Heart left ventricle (tissue), 16 donors: Measurements from ENCODE around the gene LRRC53. TPM values are rescaled to one million over a fixed set of nuclear protein-coding genes. Genes with fewer than 3 reads are reported as not detected.

Experiments
- ATAC-seq, 4 donors: fragments of 200-7000 bp; cut with Tn5 transposase; one replicate each; pipeline ENCODE4 v1.9.1; 2020 to 2022; ENCODE audit warnings: moderate library complexity in 4 of 4, mild to moderate bottlenecking in 3 of 4, moderate number of reproducible peaks in 1 of 4
- DNase-seq, 5 donors: peaks; one replicate each; pipeline ENCODE4 v3.0.0-alpha.2; 2020
- H3K27ac ChIP-seq, 12 donors: fragments of 200-600 bp; sonication (generic) in 4 of 12; one replicate each; pipeline versions ENCODE4 v1.5.0 to v1.8.0; 2016 to 2022; ENCODE audit warnings: mild to moderate bottlenecking in 2 of 12
- H3K27me3 ChIP-seq, 9 donors: fragments of 200-600 bp; sonication (generic) in 2 of 9; one replicate each; pipeline versions ENCODE4 v1.5.1 to v1.8.0; 2016 to 2022; ENCODE audit warnings: mild to moderate bottlenecking in 3 of 9
- H3K36me3 ChIP-seq, 9 donors: fragments of 200-600 bp; sonication (generic) in 2 of 9; one replicate each; pipeline versions ENCODE4 v1.5.0 to v1.8.0; 2018 to 2022; ENCODE audit warnings: mild to moderate bottlenecking in 2 of 9
- H3K4me1 ChIP-seq, 12 donors: fragments of 200-600 bp; sonication (generic) in 4 of 12; one replicate each; pipeline versions ENCODE4 v1.5.0 to v1.8.0; 2016 to 2022; ENCODE audit warnings: mild to moderate bottlenecking in 3 of 12
- H3K4me3 ChIP-seq, 12 donors: fragments of 200-600 bp; sonication (generic) in 4 of 12; one replicate each; pipeline versions ENCODE4 v1.5.0 to v1.8.0; 2017 to 2022; ENCODE audit warnings: mild to moderate bottlenecking in 9 of 12, moderate library complexity in 4 of 12
- H3K9me3 ChIP-seq, 12 donors: fragments of 200-600 bp; sonication (generic) in 4 of 12; one replicate each; pipeline versions ENCODE4 v1.5.0 to v1.8.0; 2016 to 2022; ENCODE audit warnings: mild to moderate bottlenecking in 1 of 12
- POLR2A ChIP-seq, 2 donors: fragments of 450-650 bp; IDR thresholded peaks; one replicate each; pipeline ENCODE4 v1.6.1; 2017; ENCODE audit warnings: antibody characterized with exemption in 2 of 2, mild to moderate bottlenecking in 2 of 2, moderate library complexity in 2 of 2
- WGBS, 4 donors: extraction: QIAGEN DNeasy Blood & Tissue Kit in 2 of 4; methylation state at CpG; one replicate each; pipeline versions ENCODE4 v1.1.5 to v1.1.7; 2013 to 2018; 5-methylcytosine and 5-hydroxymethylcytosine counted together
- intact Hi-C, 10 donors: fragments of 100-400 bp; cut with DNase I; formaldehyde crosslinking; loops; one replicate each; pipeline versions ENCODE4 v1.11.1 to v1.14.2; 2022
- polyA plus RNA-seq, 2 donors: library from polyadenylated mRNA; stranded (reverse); fragments of 200-250 nt; gene quantifications; one replicate each; pipeline ENCODE4 v1.2.3, GENCODE V29; 2013
- total RNA-seq, 9 donors: library from RNA; depleted of rRNA in 2 of 9; stranded (reverse); fragments of >200 nt in 2 of 9; fragmentation: NEBNext Ultra II Directional in 3 of 9; extraction: Animal tissue kit (Norgen Biotek cat#: 25700) in 3 of 9; gene quantifications; one replicate each; pipeline versions ENCODE4 v1.1.0 to v1.2.4, GENCODE V29; 2016 to 2023
- TF ChIP-seq, protein P1 (sequence below), 12 donors: fragments of 200-600 bp; sonication (generic) in 4 of 12; IDR thresholded peaks; one replicate each; pipeline versions ENCODE4 v1.5.0 to v1.8.0; 2018 to 2022; ENCODE audit warnings: antibody characterized with exemption in 12 of 12, mild to moderate bottlenecking in 5 of 12
- donor health status: ischemic (EF 13 %, LVEDD 7.1; RV severe dilation, severe dysfunction).
- donor health status: healthy with polysubstance abuse.
- donor health status: DM: no; HTN: yes; CAD: no.
- donor health status: DM: no; HTN: no; CAD: no.
- donor health status: ischemic (EF 25% LVEDD 6.9; RV normal size, moderate dysfunction).
- donor health status: ischemic (EF 25% LVEDD 5.7; RV mildly dilated, moderate dysfunction).
- donor health status: healthy.
- donor health status: DM: yes; HTN: yes; CAD: no.
- donor health status: ischemic (EF 35%, LVEDD 5.7; RV mildly dilated, moderate dysfunction).
- donor health status: nonischemic (EF 11% LVEDD 7.7; RV severe dilation, severe dysfunction).
- donor health status: DM: yes; HTN: yes; CAD: no.
- donor health status: PGD.
- donor health status: ischemic (EF 29% LVEDD 5.4; RV normal size, mild dysfunction).
- donor health status: nonischemic (EF 23%, LVEDD 6.1; RV moderate dilation, normal function).

LRRC53 gene
- total and polyA plus RNA-seq, 11 donors, result 0.04 to 0.09 (median 0.06) TPM; not detected in 8

DNA sequence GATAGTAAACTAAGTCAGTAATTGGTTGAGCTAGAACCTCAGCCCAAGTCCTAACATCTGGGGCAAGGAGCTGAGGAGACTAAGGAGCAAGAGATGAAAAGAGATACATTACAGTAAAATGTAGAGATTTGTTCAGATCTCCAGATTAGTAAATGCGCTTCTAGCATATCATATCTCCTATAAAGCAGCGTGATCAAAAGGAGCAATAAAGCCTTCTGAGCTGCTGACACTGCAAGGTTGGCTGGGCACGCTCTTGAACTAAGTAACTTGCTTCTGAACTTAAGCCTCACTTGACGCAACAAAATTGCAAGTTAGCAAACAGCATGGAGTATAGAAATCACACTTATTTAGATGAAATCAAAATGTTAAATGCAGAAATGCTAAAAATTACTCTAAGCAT, 80.9 kb downstream of the LRRC53 start:
- TF ChIP-seq, protein P1, sequence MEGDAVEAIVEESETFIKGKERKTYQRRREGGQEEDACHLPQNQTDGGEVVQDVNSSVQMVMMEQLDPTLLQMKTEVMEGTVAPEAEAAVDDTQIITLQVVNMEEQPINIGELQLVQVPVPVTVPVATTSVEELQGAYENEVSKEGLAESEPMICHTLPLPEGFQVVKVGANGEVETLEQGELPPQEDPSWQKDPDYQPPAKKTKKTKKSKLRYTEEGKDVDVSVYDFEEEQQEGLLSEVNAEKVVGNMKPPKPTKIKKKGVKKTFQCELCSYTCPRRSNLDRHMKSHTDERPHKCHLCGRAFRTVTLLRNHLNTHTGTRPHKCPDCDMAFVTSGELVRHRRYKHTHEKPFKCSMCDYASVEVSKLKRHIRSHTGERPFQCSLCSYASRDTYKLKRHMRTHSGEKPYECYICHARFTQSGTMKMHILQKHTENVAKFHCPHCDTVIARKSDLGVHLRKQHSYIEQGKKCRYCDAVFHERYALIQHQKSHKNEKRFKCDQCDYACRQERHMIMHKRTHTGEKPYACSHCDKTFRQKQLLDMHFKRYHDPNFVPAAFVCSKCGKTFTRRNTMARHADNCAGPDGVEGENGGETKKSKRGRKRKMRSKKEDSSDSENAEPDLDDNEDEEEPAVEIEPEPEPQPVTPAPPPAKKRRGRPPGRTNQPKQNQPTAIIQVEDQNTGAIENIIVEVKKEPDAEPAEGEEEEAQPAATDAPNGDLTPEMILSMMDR (IDR thresholded peaks at IDR 0.05), result no peak
- no peak for TF ChIP-seq POLR2A (IDR thresholded peaks at IDR 0.05)
- Histone ChIP-seq H3K27me3 (no peaks in the 10 kb centered on the region), H3K4me3 (no peak overlapping the region), H3K4me1 (peaks cover 0 to 39% (median 3%) of the 10 kb centered on the region in 12 donors), H3K9me3 (no peaks in the 10 kb centered on the region), H3K27ac (no peak overlapping the region), H3K36me3 (no peaks in the 10 kb centered on the region)
- no peak for ATAC-seq
- WGBS, 4 donors, result 79 to 87% (median 85%) methylated on average over 4 of the region's 4 CpGs
- DNase-seq, result no peak
- intact Hi-C loops, result no loop called here

DNA sequence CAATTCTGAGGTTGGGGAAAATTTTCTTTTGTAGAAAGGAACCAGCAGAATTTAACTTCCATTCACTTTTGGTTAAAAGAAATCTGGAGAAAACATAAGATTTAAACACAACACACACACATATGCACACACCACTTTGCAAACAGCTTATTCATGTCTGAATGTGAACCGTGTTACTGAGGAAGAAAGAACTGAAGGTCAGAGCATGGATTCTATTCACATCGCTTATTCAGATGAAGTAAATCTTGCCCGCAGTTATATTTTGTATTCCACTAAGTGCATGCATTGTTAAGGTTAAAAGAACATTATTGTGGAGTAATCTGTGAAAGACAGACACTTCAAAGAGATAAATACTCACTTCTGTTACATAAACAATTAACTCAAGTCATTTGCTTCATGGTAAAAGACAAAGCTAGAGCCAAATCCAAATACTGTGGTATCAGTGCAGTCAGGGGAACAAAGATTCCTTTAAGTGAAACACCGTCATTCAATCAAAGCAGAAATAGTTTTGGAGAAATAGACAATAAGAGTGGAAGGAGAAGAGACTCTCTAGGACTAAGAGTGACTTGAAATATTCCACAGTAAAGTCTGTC, 82.0 kb downstream of the LRRC53 start:
- 49 to 54% (median 52%) methylated on average over 4 of the region's 4 CpGs for WGBS, 4 donors
- intact Hi-C loops, result no loop called here
- H3K4me3 ChIP-seq, result no peak overlapping the region
- no peak for TF ChIP-seq POLR2A (IDR thresholded peaks at IDR 0.05)
- TF ChIP-seq, protein P1 (IDR thresholded peaks at IDR 0.05), result no peak
- ATAC-seq, result no peak
- H3K27me3 ChIP-seq, result no peaks in the 10 kb centered on the region
- no peaks in the 10 kb centered on the region for H3K9me3 ChIP-seq
- H3K4me1 ChIP-seq, result peaks cover 0 to 46% (median 9%) of the 10 kb centered on the region in 12 donors
- no peaks in the 10 kb centered on the region for H3K36me3 ChIP-seq
- DNase-seq, result no peak
- H3K27ac ChIP-seq, result peak overlapping the region in 4 of 12 donors; percentile 12 to 43 (median 18)

DNA sequence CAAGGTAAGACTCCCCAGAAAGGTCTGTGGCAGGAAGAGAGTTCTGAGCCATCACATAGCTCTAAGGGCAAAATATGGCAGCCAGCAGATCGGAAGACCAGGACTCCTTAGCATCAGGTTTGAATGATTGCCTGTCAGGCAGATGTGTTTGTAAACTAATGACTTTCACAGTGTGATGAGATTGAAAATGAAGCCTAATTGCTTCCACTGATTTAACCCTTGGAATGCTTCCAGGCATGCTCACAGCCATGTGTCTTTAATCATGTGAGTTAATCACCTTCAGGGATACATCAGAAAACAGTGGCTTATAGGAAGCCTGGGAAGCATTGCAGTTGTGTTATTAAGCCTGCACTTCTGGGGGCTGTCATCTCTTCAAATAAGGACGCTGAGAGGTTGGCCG, 82.8 kb downstream of the LRRC53 start:
- Histone ChIP-seq H3K27ac (peak overlapping the region in 1 of 12 donors; percentile 43), H3K27me3 (no peaks in the 10 kb centered on the region), H3K36me3 (no peaks in the 10 kb centered on the region), H3K9me3 (no peaks in the 10 kb centered on the region), H3K4me3 (no peak overlapping the region), H3K4me1 (peaks cover 0 to 51% (median 9%) of the 10 kb centered on the region in 12 donors)
- ATAC-seq, result no peak
- intact Hi-C loops, result loop anchor here in 2 of 10 donors (5.0 kb wide), 2 partner anchors 37 to 47 kb away; no protein-coding TSS in a partner anchor
- WGBS, 4 donors, result 53 to 74% (median 63%) methylated on average over 3 of the region's 3 CpGs
- TF ChIP-seq, protein P1 (IDR thresholded peaks at IDR 0.05), result no peak
- no peak for TF ChIP-seq POLR2A (IDR thresholded peaks at IDR 0.05)
- DNase-seq, result no peak

DNA sequence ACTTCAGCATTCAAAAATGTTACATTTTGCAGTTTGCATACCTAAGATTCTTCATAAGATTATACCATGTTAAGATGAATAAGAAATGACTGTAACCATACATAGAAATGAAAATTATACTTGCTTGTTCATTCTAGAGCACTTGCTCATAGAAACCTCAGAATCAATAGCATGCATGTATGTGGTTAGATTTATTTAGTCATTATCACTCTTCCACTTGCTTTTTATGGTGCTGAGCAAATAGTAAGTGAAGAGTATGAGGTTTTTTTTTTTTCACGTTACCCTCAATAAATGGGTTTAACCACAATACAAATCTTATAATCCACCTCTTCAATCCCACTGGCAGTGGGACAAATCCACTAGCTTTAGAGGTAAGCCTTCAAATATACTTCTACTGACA, 84.7 kb downstream of the LRRC53 start:
- no peak for TF ChIP-seq POLR2A (IDR thresholded peaks at IDR 0.05)
- TF ChIP-seq, protein P1 (IDR thresholded peaks at IDR 0.05), result no peak
- no peak for DNase-seq
- H3K36me3 ChIP-seq, result no peaks in the 10 kb centered on the region
- no peak overlapping the region for H3K27ac ChIP-seq
- H3K27me3 ChIP-seq, result no peaks in the 10 kb centered on the region
- no peak for ATAC-seq
- H3K9me3 ChIP-seq, result no peaks in the 10 kb centered on the region
- peaks cover 0 to 37% (median 5%) of the 10 kb centered on the region in 12 donors for H3K4me1 ChIP-seq
- H3K4me3 ChIP-seq, result no peak overlapping the region
- intact Hi-C loops, result loop anchor here in 2 of 10 donors (5.0 kb wide), 2 partner anchors 35 to 45 kb away; no protein-coding TSS in a partner anchor
- 79 to 83% (median 80%) methylated on average over 1 of the region's 1 CpG for WGBS, 4 donors
